H1 (cell line): ENCODE data around the gene H2BK1. TPM values are rescaled to one million over a fixed set of nuclear protein-coding genes. Genes with fewer than 3 reads are reported as not detected.

Experiments
- CTCF ChIA-PET: fragments of 300-600 bp; sonication (Branson Sonifier 250); formaldehyde crosslinking; loops from one replicate; lab custom pipeline; 2021; ENCODE audit not compliant: partially characterized antibody; lab: Charles Lee
- POLR2A ChIA-PET: fragments of 300-600 bp; sonication (Branson Sonifier 250); formaldehyde crosslinking; loops from one replicate; lab custom pipeline; 2021; ENCODE audit warnings: inconsistent platforms; ENCODE audit not compliant: partially characterized antibody; lab: Charles Lee
- DNase-seq, 2 experiments: peaks; one replicate each; pipeline versions ENCODE4 v3.0.0 to v3.0.0-alpha.2; 2010 to 2022; ENCODE audit warnings: low spot score in 2 of 2, low read depth in 1 of 2, mixed read lengths in 1 of 2
- FAIRE-seq: peaks from 2 replicates; lab custom pipeline; 2011; peaks lifted over from hg19 to GRCh38; lab: Jason Lieb, UNC
- H2AFZ ChIP-seq: 2 replicates; pipeline ENCODE4 v1.8.1; 2012; ENCODE audit warnings: low read length, inconsistent platforms
- H2AK5ac ChIP-seq: 2 replicates; pipeline ENCODE4 v1.6.1; 2013; ENCODE audit warnings: low read depth, low read length
- H2BK120ac ChIP-seq: replicated peaks from 2 replicates; pipeline ENCODE3; 2013; ENCODE audit warnings: low read depth, low read length, inconsistent platforms
- H2BK12ac ChIP-seq: 2 replicates; pipeline ENCODE4 v1.6.1; 2013; ENCODE audit warnings: low read depth, low read length
- H2BK15ac ChIP-seq: 2 replicates; pipeline ENCODE4 v1.6.1; 2013; ENCODE audit warnings: low read length
- H2BK20ac ChIP-seq: 2 replicates; pipeline ENCODE4 v1.6.1; 2013; ENCODE audit warnings: low read length
- H2BK5ac ChIP-seq: 2 replicates; pipeline ENCODE4 v1.6.1; 2013; ENCODE audit warnings: low read depth, low read length
- H3K14ac ChIP-seq: 2 replicates; pipeline ENCODE4 v1.6.1; 2013; ENCODE audit warnings: inconsistent platforms; ENCODE audit not compliant: insufficient read length
- H3K18ac ChIP-seq: 2 replicates; pipeline ENCODE4 v1.6.1; 2013; ENCODE audit warnings: low read length; ENCODE audit errors: extremely low read depth
- H3K23ac ChIP-seq: 2 replicates; pipeline ENCODE4 v1.6.1; 2013; ENCODE audit warnings: inconsistent platforms; ENCODE audit not compliant: insufficient read length
- H3K23me2 ChIP-seq: 2 replicates; pipeline ENCODE4 v1.6.1; 2013; ENCODE audit warnings: low read depth, low read length
- H3K27ac ChIP-seq: 2 replicates; pipeline ENCODE4 v1.6.1; 2011; ENCODE audit warnings: low read depth, low read length, inconsistent platforms
- H3K27me3 ChIP-seq, 4 experiments: replicated peaks in 1 of 4; 1 replicate in 1 of 4; 2 replicates in 3 of 4; pipeline versions ENCODE4 v1.6.1 to v1.8.1; 2011 to 2013; ENCODE audit warnings: low read length in 3 of 4, mild to moderate bottlenecking in 3 of 4, inconsistent platforms in 2 of 4, mixed read lengths in 2 of 4, moderate library complexity in 1 of 4; ENCODE audit not compliant: control insufficient read depth in 3 of 4, insufficient read depth in 3 of 4; ENCODE audit errors: extremely low read depth in 1 of 4
- H3K36me3 ChIP-seq, 4 experiments: 2 replicates each; pipeline versions ENCODE4 v1.6.1 to v1.8.1; 2011 to 2013; ENCODE audit warnings: mild to moderate bottlenecking in 4 of 4, low read length in 3 of 4, moderate library complexity in 2 of 4, control low read depth in 1 of 4, inconsistent platforms in 1 of 4; ENCODE audit not compliant: insufficient read depth in 4 of 4, control insufficient read depth in 2 of 4
- H3K4ac ChIP-seq: replicated peaks from 2 replicates; pipeline ENCODE3; 2013; ENCODE audit warnings: low read length, low read depth, mixed read lengths, inconsistent platforms; ENCODE audit not compliant: insufficient read length
- H3K4me1 ChIP-seq, 4 experiments: replicated peaks in 1 of 4; 1 replicate in 1 of 4; 2 replicates in 3 of 4; pipeline versions ENCODE4 v1.6.1 to v1.8.1; 2011 to 2013; ENCODE audit warnings: low read length in 3 of 4, inconsistent platforms in 2 of 4, mixed read lengths in 1 of 4; ENCODE audit not compliant: insufficient read depth in 4 of 4, control insufficient read depth in 3 of 4
- H3K4me2 ChIP-seq, 2 experiments: 2 replicates each; pipeline versions ENCODE4 v1.6.1 to v1.8.1; 2011 to 2013; ENCODE audit warnings: low read depth in 2 of 2, low read length in 2 of 2, control low read depth in 1 of 2, inconsistent platforms in 1 of 2, mild to moderate bottlenecking in 1 of 2; ENCODE audit not compliant: insufficient read depth in 1 of 2
- H3K4me3 ChIP-seq, 4 experiments: fragments of 200-600, 300-600 bp in 1 of 4; sonication (generic), shearing (Covaris generic), sonication (Bioruptor Twin) in 1 of 4; 2 replicates each; pipeline versions ENCODE4 v1.5.1 to v1.8.1; 2011 to 2016; ENCODE audit warnings: low read length in 4 of 4, low read depth in 3 of 4, control low read depth in 2 of 4, inconsistent platforms in 2 of 4, mild to moderate bottlenecking in 2 of 4, mixed read lengths in 1 of 4, moderate library complexity in 1 of 4; ENCODE audit not compliant: insufficient read depth in 2 of 4; ENCODE audit errors: extremely low read depth in 1 of 4
- H3K56ac ChIP-seq: replicated peaks from 2 replicates; pipeline ENCODE3; 2013; ENCODE audit warnings: low read depth, mild to moderate bottlenecking, mixed read lengths, low read length, inconsistent platforms; ENCODE audit not compliant: insufficient read length
- H3K79me1 ChIP-seq: 2 replicates; pipeline ENCODE4 v1.6.1; 2013; ENCODE audit warnings: low read depth, low read length, control low read depth
- H3K79me2 ChIP-seq, 2 experiments: 2 replicates each; pipeline versions ENCODE4 v1.6.1 to v1.8.1; 2012 to 2013; ENCODE audit warnings: low read length in 2 of 2, mild to moderate bottlenecking in 2 of 2, inconsistent platforms in 1 of 2; ENCODE audit not compliant: insufficient read depth in 2 of 2, control insufficient read depth in 1 of 2
- H3K9ac ChIP-seq, 4 experiments: replicated peaks in 1 of 4; 1 replicate in 1 of 4; 2 replicates in 3 of 4; pipeline versions ENCODE4 v1.6.1 to v1.8.1; 2011 to 2013; ENCODE audit warnings: low read depth in 3 of 4, low read length in 3 of 4, control low read depth in 2 of 4, mild to moderate bottlenecking in 2 of 4, moderate library complexity in 2 of 4, inconsistent platforms in 1 of 4; ENCODE audit errors: extremely low read depth in 1 of 4
- H3K9me3 ChIP-seq, 2 experiments: 2 replicates each; pipeline versions ENCODE4 v1.6.1 to v1.8.1; 2012 to 2013; ENCODE audit warnings: mild to moderate bottlenecking in 2 of 2, moderate library complexity in 2 of 2, control low read depth in 1 of 2, inconsistent platforms in 1 of 2, low read depth in 1 of 2, low read length in 1 of 2, mixed read lengths in 1 of 2; ENCODE audit not compliant: insufficient read depth in 2 of 2
- H4K20me1 ChIP-seq, 2 experiments: replicated peaks in 1 of 2; 2 replicates each; pipeline versions ENCODE3 to v1.8.1; 2011 to 2013; ENCODE audit warnings: inconsistent platforms in 2 of 2, low read length in 2 of 2, mild to moderate bottlenecking in 1 of 2; ENCODE audit not compliant: insufficient read depth in 2 of 2, control insufficient read depth in 1 of 2
- H4K5ac ChIP-seq: 2 replicates; pipeline ENCODE4 v1.6.1; 2013; ENCODE audit warnings: low read length, low read depth, mixed read lengths, inconsistent platforms; ENCODE audit not compliant: insufficient read length
- H4K8ac ChIP-seq: 2 replicates; pipeline ENCODE4 v1.8.0; 2013; ENCODE audit warnings: mild to moderate bottlenecking, moderate library complexity, low read length, inconsistent platforms; ENCODE audit not compliant: insufficient read depth; ENCODE audit errors: extremely low read depth
- H4K91ac ChIP-seq: replicated peaks from 2 replicates; pipeline ENCODE3; 2013; ENCODE audit warnings: low read length, mixed read lengths, inconsistent platforms; ENCODE audit not compliant: insufficient read length
- BRCA1 ChIP-seq: IDR thresholded peaks from 2 replicates; pipeline ENCODE4 v1.6.1; 2012; ENCODE audit warnings: low read depth, low read length, improper control_type of control experiment
- CEBPB ChIP-seq: IDR thresholded peaks from 2 replicates; pipeline ENCODE4 v1.6.1; 2012; ENCODE audit warnings: low read depth, low read length
- WGBS, 2 experiments: shearing (Covaris generic) in 1 of 2; methylation state at CpG; one replicate each; pipeline versions ENCODE4 v1.1.6 to v1.1.7; 2013 to 2015; ENCODE audit warnings: low lambda C conversion rate in 2 of 2, mixed read lengths in 2 of 2, inconsistent platforms in 1 of 2, low coverage in 1 of 2, missing lambda C conversion rate in 1 of 2; ENCODE audit not compliant: insufficient replicate concordance in 2 of 2, insufficient coverage in 1 of 2, insufficient read length in 1 of 2; ENCODE audit errors: extremely low coverage in 1 of 2, missing lambda C conversion rate in 1 of 2; 5-methylcytosine and 5-hydroxymethylcytosine counted together
- polyA plus RNA-seq, 7 experiments: library from polyadenylated mRNA; depleted of rRNA in 3 of 7; stranded (reverse) in 5 of 7; unstranded in 2 of 7; fragments of >200 nt in 5 of 7; fragments of 200-250 nt in 2 of 7; gene quantifications; 1 replicate in 5 of 7; 2 replicates in 1 of 7; 4 replicates in 1 of 7; pipeline versions ENCODE4 v1.2.1 to v1.2.3, GENCODE V29; 2011 to 2013; ENCODE audit warnings: missing spikeins in 2 of 7, mixed read lengths in 2 of 7
- total RNA-seq: library from RNA; stranded (reverse); fragmentation: NEBNext Ultra II Directional; extraction: Animal tissue kit (Norgen Biotek cat#: 25700); gene quantifications from 2 replicates; pipeline ENCODE4 v1.2.1, GENCODE V29; 2021

Gene H2BK1
- total and polyA plus RNA-seq, 2 of the 8 experiments (the other 6 are each of a cell fraction or from before 2014, with no cell fraction given) = not detected

- Histone ChIP-seq H2BK20ac (no peak overlapping the region), H4K91ac (no peak overlapping the region), H3K23me2 (peaks cover 5% of the 10 kb centered on the region; the same call in 1 of the 2 replicates), H2AK5ac (no peak overlapping the region), H3K9me3 (no peaks in the 10 kb centered on the region), H3K4me1 (peaks cover 0 to 3% (median 2%) of the 10 kb centered on the region in 4 experiments; a peak in 2 of 7 replicates), H2BK15ac (no peak overlapping the region), H3K14ac (no peak overlapping the region), H4K20me1 (no peaks in the 10 kb centered on the region), H3K27ac (no peak overlapping the region), H3K79me2 (no peaks in the 10 kb centered on the region), H4K5ac (no peak overlapping the region), H3K4ac (no peak overlapping the region), H3K18ac (no peak overlapping the region), H2BK5ac (no peak overlapping the region), H2BK120ac (no peak overlapping the region), H3K79me1 (no peaks in the 10 kb centered on the region), H3K4me2 (no peak overlapping the region), H2BK12ac (no peak overlapping the region), H3K23ac (no peak overlapping the region), H4K8ac (peak overlapping the region; percentile 35; the same call in 1 of the 2 replicates), H3K56ac (no peak overlapping the region), H2AFZ (no peak overlapping the region), H3K27me3 (peaks cover 0 to 10% (median 0%) of the 10 kb centered on the region in 4 experiments; a peak in 2 of 7 replicates), H3K4me3 (no peak overlapping the region), H3K9ac (no peak overlapping the region), H3K36me3 (no peaks in the 10 kb centered on the region)
- ChIA-PET POLR2A (no interaction called here), CTCF (interaction anchor here (0.9 to 2.3 kb wide), 4 partner anchors 10 to 51 kb away, joined by 3 to 7 read pairs (median 6); no protein-coding TSS in a partner anchor)
- TF ChIP-seq BRCA1 = no peak
- TF ChIP-seq CEBPB = no peak
- FAIRE-seq (no peak), DNase-seq (no peak)
- 88% methylated on average over 14 of the region's 14 CpGs; no CpG with 5 or more reads in 1 of the 2 experiments for WGBS, 2 experiments
Observed at GRCh38 chr7:151193203-151193978, 16.9 kb downstream of the H2BK1 start.
